Thoracic aorta (tissue), 2 donors: ENCODE measurements around the gene SMAP2. TPM values are rescaled to one million over a fixed set of nuclear protein-coding genes. Genes with fewer than 3 reads are reported as not detected.
A peak's percentile ranks its signal among the peaks of the same experiment; 100 is the strongest.

Source experiments
- ATAC-seq: fragments of 150-250 bp; one replicate; pipeline ENCODE4 v1.8.0; 2017; ENCODE audit warnings: low read depth; ENCODE audit not compliant: insufficient number of reproducible peaks, low FRiP score
- DNase-seq: peaks from one replicate; pipeline ENCODE4 v3.0.0-alpha.2; 2020; ENCODE audit warnings: low spot score
- H3K27ac ChIP-seq, 2 donors: fragments of 200-600 bp; sonication (generic); 1 replicate in 1 of 2; 2 replicates in 1 of 2; pipeline ENCODE4 v1.5.1; 2016; ENCODE audit warnings: mild to moderate bottlenecking in 2 of 2, moderate library complexity in 2 of 2
- H3K27me3 ChIP-seq: fragments of 200-600 bp; sonication (generic); replicated peaks from 2 replicates; pipeline ENCODE4 v1.6.0; 2016; ENCODE audit warnings: mild to moderate bottlenecking; ENCODE audit not compliant: insufficient read depth
- H3K36me3 ChIP-seq: fragments of 200-600 bp; sonication (generic); one replicate; pipeline ENCODE4 v1.5.1; 2016
- H3K4me1 ChIP-seq, 2 donors: fragments of 200-600 bp; sonication (generic); 1 replicate in 1 of 2; 2 replicates in 1 of 2; pipeline versions ENCODE4 v1.5.1 to v1.6.0; 2016; ENCODE audit warnings: low read depth in 2 of 2, mild to moderate bottlenecking in 1 of 2; ENCODE audit not compliant: control insufficient read depth in 1 of 2
- H3K4me3 ChIP-seq: fragments of 200-600 bp; sonication (generic); 2 replicates; pipeline ENCODE4 v1.5.1; 2016; ENCODE audit warnings: mild to moderate bottlenecking
- H3K9me3 ChIP-seq: fragments of 200-600 bp; sonication (generic); 2 replicates; pipeline ENCODE4 v1.5.1; 2016
- total RNA-seq, 2 donors: library from RNA; depleted of rRNA; stranded (reverse); fragments of >200 nt; gene quantifications; one replicate each; pipeline versions ENCODE4 v1.1.0 to v1.2.3, GENCODE V29; 2016
- TF ChIP-seq, protein P1 (sequence below): fragments of 200-600 bp; sonication (generic); IDR thresholded peaks from one replicate; pipeline ENCODE4 v1.5.1; 2019; ENCODE audit warnings: antibody characterized with exemption

The SMAP2 gene
- total RNA-seq, 2 donors from 2014 or later = 42.3 to 75.3 TPM

- ATAC-seq = no peak
- no peak overlapping the region for H3K27ac ChIP-seq
- H3K36me3 ChIP-seq = no peaks in the 10 kb centered on the region
- no peak overlapping the region for H3K4me3 ChIP-seq
- no peaks in the 10 kb centered on the region for H3K9me3 ChIP-seq
- H3K4me1 ChIP-seq = peaks cover 0 to 13% of the 10 kb centered on the region in 2 donors
- H3K27me3 ChIP-seq = no peaks in the 10 kb centered on the region
- TF ChIP-seq, protein P1, sequence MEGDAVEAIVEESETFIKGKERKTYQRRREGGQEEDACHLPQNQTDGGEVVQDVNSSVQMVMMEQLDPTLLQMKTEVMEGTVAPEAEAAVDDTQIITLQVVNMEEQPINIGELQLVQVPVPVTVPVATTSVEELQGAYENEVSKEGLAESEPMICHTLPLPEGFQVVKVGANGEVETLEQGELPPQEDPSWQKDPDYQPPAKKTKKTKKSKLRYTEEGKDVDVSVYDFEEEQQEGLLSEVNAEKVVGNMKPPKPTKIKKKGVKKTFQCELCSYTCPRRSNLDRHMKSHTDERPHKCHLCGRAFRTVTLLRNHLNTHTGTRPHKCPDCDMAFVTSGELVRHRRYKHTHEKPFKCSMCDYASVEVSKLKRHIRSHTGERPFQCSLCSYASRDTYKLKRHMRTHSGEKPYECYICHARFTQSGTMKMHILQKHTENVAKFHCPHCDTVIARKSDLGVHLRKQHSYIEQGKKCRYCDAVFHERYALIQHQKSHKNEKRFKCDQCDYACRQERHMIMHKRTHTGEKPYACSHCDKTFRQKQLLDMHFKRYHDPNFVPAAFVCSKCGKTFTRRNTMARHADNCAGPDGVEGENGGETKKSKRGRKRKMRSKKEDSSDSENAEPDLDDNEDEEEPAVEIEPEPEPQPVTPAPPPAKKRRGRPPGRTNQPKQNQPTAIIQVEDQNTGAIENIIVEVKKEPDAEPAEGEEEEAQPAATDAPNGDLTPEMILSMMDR = no peak
- DNase-seq = no peak
Measured at GRCh38 chr1:40371707-40372258, 1.7 kb upstream of the SMAP2 start.

DNA sequence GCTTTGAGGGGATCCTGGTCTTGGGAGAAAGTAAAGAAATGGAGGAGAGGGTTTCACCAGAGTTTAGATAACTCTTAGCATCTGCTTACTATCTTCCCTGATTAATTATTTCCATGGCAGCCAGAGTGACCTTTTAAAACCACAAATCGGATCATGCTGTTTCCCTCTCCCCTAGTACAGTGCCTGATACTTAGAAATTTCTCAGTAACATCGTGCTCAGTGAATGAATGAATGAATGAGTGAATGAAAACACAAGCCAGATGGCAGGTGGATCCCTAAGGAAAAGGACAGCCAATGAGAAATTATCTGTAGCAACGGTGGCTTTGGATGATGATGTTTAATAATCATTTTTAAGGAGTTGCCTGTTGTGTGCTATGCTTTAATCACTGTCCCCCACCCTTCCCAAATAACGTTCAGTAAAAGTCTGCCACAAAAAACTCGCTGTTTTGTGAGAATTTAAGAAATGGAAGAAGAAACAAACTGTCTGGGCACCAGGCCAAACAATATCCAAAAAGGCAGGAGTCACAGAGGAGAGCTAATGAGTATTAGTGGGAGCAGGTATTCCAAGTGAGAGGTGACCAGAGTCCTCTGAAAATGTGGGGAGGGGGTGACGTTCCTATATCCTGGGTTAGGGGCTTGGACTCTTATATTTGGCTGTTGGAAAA is 737 bp upstream of the SMAP2 start:
- TF ChIP-seq, protein P1 = no peak
- H3K9me3 ChIP-seq = no peaks in the 10 kb centered on the region
- H3K4me1 ChIP-seq = peaks cover 0 to 13% of the 10 kb centered on the region in 2 donors
- no peaks in the 10 kb centered on the region for H3K27me3 ChIP-seq
- H3K27ac ChIP-seq = no peak overlapping the region
- ATAC-seq (no peak), DNase-seq (no peak)
- no peaks in the 10 kb centered on the region for H3K36me3 ChIP-seq
- peak overlapping the region; percentile 81 for H3K4me3 ChIP-seq

GRCh38 chr1:40377512-40377911 is 4.0 kb downstream of the SMAP2 start:
- no peak for DNase-seq
- Histone ChIP-seq H3K27ac (no peak overlapping the region), H3K27me3 (no peaks in the 10 kb centered on the region), H3K4me3 (no peak overlapping the region), H3K36me3 (no peaks in the 10 kb centered on the region), H3K9me3 (no peaks in the 10 kb centered on the region), H3K4me1 (peaks cover 10 to 13% of the 10 kb centered on the region in 2 donors)
- TF ChIP-seq, protein P1 = no peak
- ATAC-seq = no peak

DNA sequence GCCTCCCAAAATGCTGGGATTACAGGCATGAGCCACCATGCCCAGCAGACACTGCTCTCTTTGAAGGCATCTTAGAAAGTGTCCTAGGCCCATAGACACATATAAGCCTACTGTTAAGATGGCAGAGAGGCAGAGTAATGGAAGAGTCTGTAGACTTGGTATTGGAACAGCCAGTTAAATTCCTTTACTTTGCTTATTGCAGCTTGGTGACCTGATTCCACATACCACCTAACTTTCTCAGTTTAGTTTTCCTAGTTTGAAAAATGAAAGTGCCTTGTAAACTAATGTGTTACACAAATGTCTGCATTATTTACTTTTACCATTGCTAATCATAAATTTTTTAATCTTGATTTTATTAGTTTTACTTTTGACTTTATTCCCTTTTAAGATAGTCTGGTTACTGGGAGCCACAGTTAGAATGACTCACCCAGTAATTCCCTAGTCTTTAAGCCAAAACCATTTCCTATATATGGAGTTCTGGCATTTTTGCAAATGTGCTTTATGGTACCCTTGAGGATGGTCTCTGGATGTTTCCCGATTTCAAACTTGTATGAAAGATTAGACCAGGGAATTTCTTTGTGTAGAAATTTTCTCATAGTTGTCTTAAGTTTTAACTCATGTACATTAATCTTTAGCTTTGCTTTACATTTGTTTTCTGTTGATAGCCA is 6.4 kb downstream of the SMAP2 start:
- Histone ChIP-seq H3K4me1 (peaks cover 16 to 29% of the 10 kb centered on the region in 2 donors), H3K4me3 (no peak overlapping the region), H3K27ac (no peak overlapping the region), H3K36me3 (no peaks in the 10 kb centered on the region), H3K9me3 (no peaks in the 10 kb centered on the region), H3K27me3 (no peaks in the 10 kb centered on the region)
- ATAC-seq (no peak), DNase-seq (no peak)
- TF ChIP-seq, protein P1 = no peak

- ATAC-seq (no peak), DNase-seq (no peak)
- H3K4me3 ChIP-seq = peak overlapping the region; percentile 25
- TF ChIP-seq, protein P1 = no peak
- H3K4me1 ChIP-seq = peaks cover 17 to 31% of the 10 kb centered on the region in 2 donors
- no peaks in the 10 kb centered on the region for H3K9me3 ChIP-seq
- H3K36me3 ChIP-seq = no peaks in the 10 kb centered on the region
- H3K27ac ChIP-seq = no peak overlapping the region
- H3K27me3 ChIP-seq = no peaks in the 10 kb centered on the region
Measured at GRCh38 chr1:40380817-40381216, 7.3 kb downstream of the SMAP2 start.
